IPS DF 6.9 (cell line): ENCODE measurements around the gene FREM2.

ENCODE experiments used
- DNase-seq: peaks from one replicate; pipeline ENCODE4 v3.0.0-alpha.2; 2013; ENCODE audit warnings: low read depth, low spot score
- H3K27ac ChIP-seq: one replicate; pipeline ENCODE4 v1.5.1; 2013; ENCODE audit warnings: low read length, control low read depth
- H3K27me3 ChIP-seq: 2 replicates; pipeline ENCODE4 v1.6.1; 2013; ENCODE audit warnings: mild to moderate bottlenecking, low read length; ENCODE audit not compliant: control insufficient read depth, insufficient read depth
- H3K36me3 ChIP-seq: 2 replicates; pipeline ENCODE4 v1.6.1; 2013; ENCODE audit warnings: low read length; ENCODE audit not compliant: control insufficient read depth, insufficient read depth
- H3K4me1 ChIP-seq: 2 replicates; pipeline ENCODE4 v1.6.1; 2013; ENCODE audit warnings: low read length; ENCODE audit not compliant: control insufficient read depth, insufficient read depth
- H3K4me3 ChIP-seq: 2 replicates; pipeline ENCODE4 v1.5.1; 2013; ENCODE audit warnings: mild to moderate bottlenecking, low read length
- H3K9me3 ChIP-seq: 2 replicates; pipeline ENCODE4 v1.6.1; 2013; ENCODE audit warnings: low read length, inconsistent platforms; ENCODE audit not compliant: control insufficient read depth, insufficient read depth
- WGBS: extraction: QIAGEN DNeasy Blood & Tissue Kit; methylation state at CpG from one replicate; pipeline ENCODE4 v1.1.7; 2013; ENCODE audit warnings: mixed read lengths, missing lambda C conversion rate; ENCODE audit not compliant: insufficient read length, insufficient coverage; 5-methylcytosine and 5-hydroxymethylcytosine counted together

The FREM2 gene, protein sequence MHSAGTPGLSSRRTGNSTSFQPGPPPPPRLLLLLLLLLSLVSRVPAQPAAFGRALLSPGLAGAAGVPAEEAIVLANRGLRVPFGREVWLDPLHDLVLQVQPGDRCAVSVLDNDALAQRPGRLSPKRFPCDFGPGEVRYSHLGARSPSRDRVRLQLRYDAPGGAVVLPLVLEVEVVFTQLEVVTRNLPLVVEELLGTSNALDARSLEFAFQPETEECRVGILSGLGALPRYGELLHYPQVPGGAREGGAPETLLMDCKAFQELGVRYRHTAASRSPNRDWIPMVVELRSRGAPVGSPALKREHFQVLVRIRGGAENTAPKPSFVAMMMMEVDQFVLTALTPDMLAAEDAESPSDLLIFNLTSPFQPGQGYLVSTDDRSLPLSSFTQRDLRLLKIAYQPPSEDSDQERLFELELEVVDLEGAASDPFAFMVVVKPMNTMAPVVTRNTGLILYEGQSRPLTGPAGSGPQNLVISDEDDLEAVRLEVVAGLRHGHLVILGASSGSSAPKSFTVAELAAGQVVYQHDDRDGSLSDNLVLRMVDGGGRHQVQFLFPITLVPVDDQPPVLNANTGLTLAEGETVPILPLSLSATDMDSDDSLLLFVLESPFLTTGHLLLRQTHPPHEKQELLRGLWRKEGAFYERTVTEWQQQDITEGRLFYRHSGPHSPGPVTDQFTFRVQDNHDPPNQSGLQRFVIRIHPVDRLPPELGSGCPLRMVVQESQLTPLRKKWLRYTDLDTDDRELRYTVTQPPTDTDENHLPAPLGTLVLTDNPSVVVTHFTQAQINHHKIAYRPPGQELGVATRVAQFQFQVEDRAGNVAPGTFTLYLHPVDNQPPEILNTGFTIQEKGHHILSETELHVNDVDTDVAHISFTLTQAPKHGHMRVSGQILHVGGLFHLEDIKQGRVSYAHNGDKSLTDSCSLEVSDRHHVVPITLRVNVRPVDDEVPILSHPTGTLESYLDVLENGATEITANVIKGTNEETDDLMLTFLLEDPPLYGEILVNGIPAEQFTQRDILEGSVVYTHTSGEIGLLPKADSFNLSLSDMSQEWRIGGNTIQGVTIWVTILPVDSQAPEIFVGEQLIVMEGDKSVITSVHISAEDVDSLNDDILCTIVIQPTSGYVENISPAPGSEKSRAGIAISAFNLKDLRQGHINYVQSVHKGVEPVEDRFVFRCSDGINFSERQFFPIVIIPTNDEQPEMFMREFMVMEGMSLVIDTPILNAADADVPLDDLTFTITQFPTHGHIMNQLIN (N-terminal part only)

DNA sequence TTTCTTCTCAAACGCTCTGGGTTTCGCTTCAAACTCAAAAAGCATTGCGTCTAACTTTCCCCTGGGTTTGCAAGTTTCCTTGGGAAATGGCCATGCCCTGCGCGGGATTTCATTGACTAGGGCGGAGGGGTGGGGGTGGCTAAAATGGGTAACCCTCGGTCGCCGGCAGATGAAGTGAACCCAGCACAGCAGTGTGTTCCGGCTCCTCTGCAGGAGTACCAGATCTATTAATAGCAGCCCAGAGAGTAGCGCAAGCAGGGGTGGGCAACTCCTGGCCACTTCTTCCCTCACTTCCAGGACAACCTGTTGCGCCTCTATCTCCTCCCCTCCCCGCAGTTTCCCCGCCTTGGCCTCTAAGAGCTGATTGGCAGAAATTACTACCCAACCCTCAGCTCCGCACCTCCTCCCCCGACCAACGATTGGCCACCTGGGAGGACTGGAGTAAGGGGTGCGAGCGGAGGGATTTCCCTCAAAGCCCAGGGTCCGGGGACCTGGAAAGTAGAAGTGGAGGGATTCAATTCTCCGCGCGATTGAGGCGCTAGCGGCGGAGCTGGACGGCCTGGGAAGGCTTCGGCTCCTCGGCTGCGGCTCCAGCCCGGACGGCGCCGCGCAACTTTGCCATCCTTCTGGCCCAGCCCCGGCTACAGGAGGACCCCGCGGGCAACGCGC lies at the start of gene FREM2:
FREM2 (plus strand) TSS at position 501 of the 669 bp plus-strand sequence. CDS start 268 bp downstream, outside the sequence.
- WGBS, result no CpG with 5 or more reads among the region's 40 CpGs
- Histone ChIP-seq H3K36me3 (peaks cover 3% of the 10 kb centered on the region; the same call in 1 of the 2 replicates), H3K4me1 (peaks cover 2% of the 10 kb centered on the region; the same call in 1 of the 2 replicates), H3K9me3 (no peaks in the 10 kb centered on the region), H3K27me3 (peaks cover 4% of the 10 kb centered on the region; the same call in 1 of the 2 replicates), H3K27ac (no peak within 1 kb of the TSS), H3K4me3 (peak within 1 kb of the TSS; percentile 69)
- peak; percentile 92 for DNase-seq

DNA sequence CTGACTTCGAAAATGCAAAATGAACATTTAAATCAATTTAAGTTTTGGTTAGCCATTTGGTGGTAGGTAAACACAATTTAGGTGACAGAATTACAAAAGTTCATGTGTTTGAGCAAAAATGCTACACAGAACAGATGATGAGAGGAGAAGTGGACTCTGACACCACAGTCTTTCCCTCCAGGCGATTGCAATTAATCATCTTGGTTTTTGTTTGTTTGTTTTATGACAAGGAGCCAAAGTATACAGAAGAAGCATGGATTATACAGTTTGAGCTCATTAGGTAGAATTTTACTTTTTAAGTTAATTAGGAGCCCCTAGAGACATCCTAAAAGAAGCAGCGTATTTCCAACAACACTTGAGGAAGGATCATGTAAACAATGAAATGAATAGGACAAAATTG lies 49.3 kb upstream of the FREM2 start:
- no CpG with 5 or more reads among the region's 3 CpGs for WGBS
- Histone ChIP-seq H3K36me3 (no peaks in the 10 kb centered on the region), H3K27ac (no peak overlapping the region), H3K4me1 (no peaks in the 10 kb centered on the region), H3K4me3 (no peak overlapping the region), H3K27me3 (no peaks in the 10 kb centered on the region), H3K9me3 (no peaks in the 10 kb centered on the region)
- DNase-seq, result no peak

DNA sequence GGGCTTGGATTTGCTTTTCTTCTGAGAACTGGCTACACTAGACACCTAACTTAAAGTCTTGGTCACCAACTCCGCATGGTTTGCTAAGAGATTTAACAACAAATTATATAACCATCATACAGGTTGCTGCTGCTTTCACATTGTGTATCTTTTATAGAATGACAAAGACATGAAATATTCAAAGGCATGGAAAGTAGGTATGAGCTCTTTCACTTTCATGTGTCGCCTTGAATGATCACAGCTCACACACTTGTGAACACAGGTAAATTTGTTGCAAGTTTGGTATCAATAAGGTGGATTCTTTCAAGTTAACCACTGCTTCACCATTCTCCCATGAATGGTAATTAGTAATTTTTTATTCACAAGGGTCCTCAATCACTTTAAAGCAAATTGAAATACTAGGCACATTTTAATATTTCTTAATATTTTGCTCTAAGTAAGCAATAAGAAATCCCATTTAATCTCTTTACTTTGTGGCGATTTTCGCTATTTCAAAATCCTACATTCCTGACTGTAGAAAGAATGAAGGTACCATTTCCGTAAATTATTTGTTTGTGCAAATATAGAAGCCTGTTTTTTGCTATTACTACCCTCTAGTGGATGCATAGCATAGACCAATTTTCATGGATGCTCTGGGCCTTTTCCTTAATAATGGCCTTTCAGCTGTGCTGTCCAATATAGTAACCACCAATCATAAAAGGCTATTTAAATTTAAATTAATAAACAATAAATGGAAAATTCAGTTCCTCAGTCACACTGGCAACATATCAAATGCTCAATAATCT lies 45.5 kb upstream of the FREM2 start:
- Histone ChIP-seq H3K36me3 (no peaks in the 10 kb centered on the region), H3K4me3 (no peak overlapping the region), H3K27ac (no peak overlapping the region), H3K9me3 (no peaks in the 10 kb centered on the region), H3K4me1 (no peaks in the 10 kb centered on the region), H3K27me3 (no peaks in the 10 kb centered on the region)
- no peak for DNase-seq
- WGBS, result no CpG with 5 or more reads among the region's 5 CpGs

DNA sequence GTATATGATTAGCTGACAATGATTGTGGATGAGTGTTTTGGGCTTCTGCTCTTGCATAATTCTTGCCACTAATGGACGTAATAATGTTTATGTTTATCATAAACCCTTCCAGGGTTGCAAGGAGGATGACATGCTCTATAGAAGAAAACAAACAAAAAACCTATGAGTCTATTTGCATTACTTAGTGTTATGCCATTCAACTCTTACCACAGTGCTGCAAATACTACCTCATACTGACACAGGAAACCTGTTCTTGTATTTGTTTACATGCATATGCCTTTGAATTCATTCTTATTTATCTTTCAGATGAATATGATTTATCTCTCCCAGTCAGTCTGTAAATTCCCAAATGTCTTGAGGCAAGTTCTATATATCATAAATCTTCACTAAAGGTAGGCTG lies 39.6 kb upstream of the FREM2 start:
- no peak for DNase-seq
- Histone ChIP-seq H3K36me3 (no peaks in the 10 kb centered on the region), H3K4me1 (no peaks in the 10 kb centered on the region), H3K9me3 (no peaks in the 10 kb centered on the region), H3K27ac (no peak overlapping the region), H3K4me3 (no peak overlapping the region), H3K27me3 (no peaks in the 10 kb centered on the region)
- WGBS, result no CpG with 5 or more reads among the region's 1 CpG

DNA sequence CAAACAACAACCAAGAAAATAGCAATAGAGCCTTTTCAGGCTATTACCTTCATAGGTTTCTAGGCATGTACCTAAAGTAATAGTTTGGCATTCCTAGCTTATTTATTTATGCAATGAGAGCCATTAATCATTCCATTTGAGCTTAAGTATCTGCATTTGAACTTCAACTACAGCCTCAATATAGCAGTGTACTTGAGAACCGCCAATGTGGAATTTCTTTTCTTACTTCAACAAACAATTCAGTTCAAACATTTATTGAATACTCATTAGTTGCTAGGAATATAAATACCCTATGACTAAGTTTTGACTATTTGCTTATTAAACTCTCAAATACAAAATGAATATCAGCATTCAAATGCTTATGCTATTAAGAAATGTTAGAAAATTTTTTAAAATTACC lies 38.0 kb upstream of the FREM2 start:
- H3K27me3 ChIP-seq, result no peaks in the 10 kb centered on the region
- no CpG with 5 or more reads among the region's 1 CpG for WGBS
- no peak for DNase-seq
- no peak overlapping the region for H3K27ac ChIP-seq
- H3K4me1 ChIP-seq, result no peaks in the 10 kb centered on the region
- H3K36me3 ChIP-seq, result no peaks in the 10 kb centered on the region
- H3K4me3 ChIP-seq, result no peak overlapping the region
- no peaks in the 10 kb centered on the region for H3K9me3 ChIP-seq

DNA sequence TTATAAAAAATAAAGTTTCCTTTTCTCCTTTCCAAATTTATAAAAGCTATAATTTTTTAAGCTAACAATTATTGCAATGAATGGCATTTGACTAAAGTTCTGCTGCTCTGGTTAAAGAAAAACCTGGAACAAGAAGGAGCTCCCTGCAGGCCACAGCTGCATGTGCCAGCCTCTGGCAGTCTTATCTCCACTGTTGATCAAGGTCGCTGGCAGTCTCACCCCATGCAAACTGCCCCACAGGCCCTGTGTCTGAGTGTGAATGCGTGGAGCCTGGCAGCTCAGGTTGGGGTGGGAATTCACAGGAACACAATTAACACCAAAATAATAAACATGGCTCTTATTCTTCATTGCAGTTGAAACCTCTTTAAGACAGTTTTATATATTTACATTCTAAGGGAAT lies 30.2 kb upstream of the FREM2 start:
- Histone ChIP-seq H3K27ac (no peak overlapping the region), H3K27me3 (no peaks in the 10 kb centered on the region), H3K4me3 (no peak overlapping the region), H3K36me3 (no peaks in the 10 kb centered on the region), H3K9me3 (no peaks in the 10 kb centered on the region), H3K4me1 (no peaks in the 10 kb centered on the region)
- WGBS, result no CpG with 5 or more reads among the region's 2 CpGs
- no peak for DNase-seq

DNA sequence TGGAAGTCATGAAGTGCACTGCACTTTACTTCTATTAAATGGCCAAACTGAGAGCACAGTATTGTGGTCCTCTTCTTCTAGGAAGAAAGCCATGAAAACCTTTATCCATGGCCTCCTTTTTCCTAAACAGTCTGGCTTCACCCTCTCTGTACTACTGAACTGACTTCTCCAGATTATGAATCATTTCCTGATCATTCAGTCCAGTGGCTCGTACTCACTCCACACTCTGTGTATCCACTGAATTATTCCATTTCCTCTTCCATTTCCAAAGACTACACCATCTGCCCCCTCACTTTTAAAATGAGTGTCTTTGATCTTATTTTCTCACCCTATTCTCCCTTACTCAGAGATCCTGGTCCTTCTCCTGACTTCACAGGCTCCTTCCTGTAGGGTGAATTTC lies 29.7 kb upstream of the FREM2 start:
- no peaks in the 10 kb centered on the region for H3K9me3 ChIP-seq
- no peak overlapping the region for H3K27ac ChIP-seq
- H3K27me3 ChIP-seq, result no peaks in the 10 kb centered on the region
- DNase-seq, result no peak
- H3K36me3 ChIP-seq, result no peaks in the 10 kb centered on the region
- H3K4me1 ChIP-seq, result no peaks in the 10 kb centered on the region
- WGBS, result no CpG with 5 or more reads among the region's 1 CpG
- no peak overlapping the region for H3K4me3 ChIP-seq

DNA sequence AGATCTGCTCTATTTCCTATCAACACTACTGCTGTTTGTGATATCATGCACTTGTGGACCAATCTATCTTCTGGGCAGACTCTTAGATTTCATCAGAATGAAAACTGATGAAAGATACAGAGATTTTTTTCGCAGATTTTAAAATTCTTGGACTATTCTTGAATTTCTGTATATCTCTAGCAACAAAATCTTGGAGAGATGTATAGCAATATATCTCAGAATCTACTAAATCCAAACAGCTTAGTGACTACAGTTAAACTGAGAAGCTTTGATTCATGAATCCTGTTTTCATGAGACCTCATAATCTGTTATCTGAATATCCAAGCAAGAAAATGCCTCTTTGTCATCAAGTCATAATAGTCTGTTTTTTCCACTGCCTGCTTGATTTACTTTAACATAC lies 28.0 kb upstream of the FREM2 start:
- Histone ChIP-seq H3K4me3 (no peak overlapping the region), H3K36me3 (no peaks in the 10 kb centered on the region), H3K4me1 (no peaks in the 10 kb centered on the region), H3K27ac (no peak overlapping the region), H3K27me3 (no peaks in the 10 kb centered on the region), H3K9me3 (no peaks in the 10 kb centered on the region)
- no CpG with 5 or more reads among the region's 1 CpG for WGBS
- no peak for DNase-seq

DNA sequence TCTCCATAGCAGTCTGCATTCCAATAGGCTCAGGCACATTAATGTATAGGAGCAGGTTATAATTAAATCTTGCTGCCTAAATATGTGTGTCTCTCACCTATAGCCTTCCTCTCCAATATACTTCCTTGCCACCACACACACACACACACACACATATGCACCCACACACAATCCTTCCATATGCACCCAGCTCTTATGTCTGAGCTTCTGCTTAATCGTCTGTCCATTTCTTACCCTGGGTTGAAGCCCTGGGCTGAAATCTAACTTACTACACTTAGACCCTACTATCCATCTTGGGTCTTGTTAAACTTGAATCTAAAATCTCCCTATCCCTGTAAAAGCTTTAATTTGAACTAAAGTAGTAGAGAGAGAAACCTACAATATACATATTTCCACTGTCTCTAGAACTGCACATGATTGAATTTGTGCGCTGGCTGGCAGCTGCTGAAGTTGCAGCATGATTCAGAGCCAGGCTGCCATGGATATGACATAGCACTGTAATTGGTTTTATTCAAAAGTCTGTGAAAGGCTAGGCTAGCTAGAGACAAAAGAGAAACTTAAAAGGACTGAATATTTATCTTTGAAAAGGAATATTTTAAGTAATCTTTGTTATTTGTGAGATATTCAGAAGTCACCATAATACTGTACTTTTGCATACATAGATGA lies 25.7 kb upstream of the FREM2 start:
- Histone ChIP-seq H3K36me3 (no peaks in the 10 kb centered on the region), H3K4me3 (no peak overlapping the region), H3K27me3 (no peaks in the 10 kb centered on the region), H3K9me3 (no peaks in the 10 kb centered on the region), H3K4me1 (no peaks in the 10 kb centered on the region), H3K27ac (no peak overlapping the region)
- DNase-seq, result no peak
- WGBS, result no CpG with 5 or more reads among the region's 2 CpGs
